PC-9 (cell line): Measurements from ENCODE around the gene FAM163A.
"Not testable (repeated sequence)": the region's sequence is repeated elsewhere in the genome, so short reads cannot be mapped to it uniquely, and the experiment has no call there.

Experiments
- EZH2 ChIP-seq: fragments of 200-600 bp; sonication (generic); IDR thresholded peaks from 2 replicates; pipeline ENCODE4 v1.8.0; 2017; ENCODE audit warnings: antibody characterized with exemption, low read depth
- TF ChIP-seq, protein P1 (sequence below): fragments of 200-600 bp; sonication (generic); conservative IDR thresholded peaks from 2 replicates; pipeline ENCODE4 v1.6.1; 2017; ENCODE audit warnings: mixed run types, antibody characterized with exemption, mild to moderate bottlenecking, moderate library complexity

DNA sequence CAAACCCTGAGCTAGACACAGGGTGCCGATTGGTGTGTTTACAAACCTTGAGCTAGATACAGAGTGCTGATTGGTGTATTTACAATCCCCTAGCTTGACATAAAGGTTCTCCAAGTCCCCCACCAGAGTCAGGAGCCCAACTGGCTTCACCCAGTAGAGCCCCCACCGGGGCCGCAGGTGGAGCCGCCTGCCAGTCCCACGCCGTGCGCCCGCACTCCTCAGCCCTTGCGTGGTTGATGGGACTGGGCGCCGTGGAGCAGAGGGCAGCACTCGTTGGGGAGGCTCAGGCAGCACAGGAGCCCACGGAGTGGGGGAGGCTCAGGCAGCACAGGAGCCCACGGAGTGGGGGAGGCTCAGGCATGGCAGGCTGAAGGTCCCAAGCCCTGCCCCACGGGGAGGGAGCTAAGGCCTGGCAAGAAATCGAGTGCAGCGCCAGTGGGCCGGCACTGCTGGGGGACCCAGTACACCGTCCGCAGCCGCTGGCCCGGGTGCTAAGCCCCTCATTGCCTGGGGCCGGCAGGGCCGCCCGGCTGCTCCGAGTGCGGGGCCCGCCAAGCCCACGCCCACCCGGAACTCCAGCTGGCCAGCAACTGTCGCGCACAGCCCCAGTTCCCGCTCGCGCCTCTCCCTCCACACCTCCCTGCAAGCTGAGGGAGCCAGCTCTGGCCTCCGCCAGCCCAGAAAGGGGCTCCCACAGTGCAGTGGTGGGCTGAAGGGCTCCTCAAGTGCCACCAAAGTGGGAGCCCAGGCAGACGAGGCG, 93.8 kb downstream of the FAM163A start:
- TF ChIP-seq, protein P1, sequence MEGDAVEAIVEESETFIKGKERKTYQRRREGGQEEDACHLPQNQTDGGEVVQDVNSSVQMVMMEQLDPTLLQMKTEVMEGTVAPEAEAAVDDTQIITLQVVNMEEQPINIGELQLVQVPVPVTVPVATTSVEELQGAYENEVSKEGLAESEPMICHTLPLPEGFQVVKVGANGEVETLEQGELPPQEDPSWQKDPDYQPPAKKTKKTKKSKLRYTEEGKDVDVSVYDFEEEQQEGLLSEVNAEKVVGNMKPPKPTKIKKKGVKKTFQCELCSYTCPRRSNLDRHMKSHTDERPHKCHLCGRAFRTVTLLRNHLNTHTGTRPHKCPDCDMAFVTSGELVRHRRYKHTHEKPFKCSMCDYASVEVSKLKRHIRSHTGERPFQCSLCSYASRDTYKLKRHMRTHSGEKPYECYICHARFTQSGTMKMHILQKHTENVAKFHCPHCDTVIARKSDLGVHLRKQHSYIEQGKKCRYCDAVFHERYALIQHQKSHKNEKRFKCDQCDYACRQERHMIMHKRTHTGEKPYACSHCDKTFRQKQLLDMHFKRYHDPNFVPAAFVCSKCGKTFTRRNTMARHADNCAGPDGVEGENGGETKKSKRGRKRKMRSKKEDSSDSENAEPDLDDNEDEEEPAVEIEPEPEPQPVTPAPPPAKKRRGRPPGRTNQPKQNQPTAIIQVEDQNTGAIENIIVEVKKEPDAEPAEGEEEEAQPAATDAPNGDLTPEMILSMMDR = not testable (repeated sequence)
- TF ChIP-seq EZH2 = not testable (repeated sequence)
